Pulmonary artery endothelial cell (primary cell): ENCODE results near the gene SCO1. TPM values are rescaled to one million over a fixed set of nuclear protein-coding genes. Genes with fewer than 3 reads are reported as not detected.

Source experiments
- total RNA-seq: library from RNA; depleted of rRNA; stranded (reverse); fragments of >200 nt; gene quantifications from 2 replicates; pipeline ENCODE4 v1.2.3, GENCODE V29; 2014

Gene SCO1
- total RNA-seq, 1 donor from 2014 or later = 47.5 TPM

Other genes starting within 250 kb of the SCO1 start
- gene MYH4, start 228.0 kb downstream of the SCO1 start, total RNA-seq = not detected in 2 replicates
- not detected in 2 replicates for gene MYH1, start 179.0 kb downstream of the SCO1 start, total RNA-seq
- gene MYH2, start 147.9 kb downstream of the SCO1 start, total RNA-seq = not detected in 2 replicates
- 0.07 and 0.71 TPM in 2 replicates for gene MYH3, start 40.2 kb downstream of the SCO1 start, total RNA-seq
- gene ADPRM, start 61 bp upstream of the SCO1 start, total RNA-seq = 9.2 and 13.5 TPM in 2 replicates
- gene TMEM220, start 32.5 kb upstream of the SCO1 start, total RNA-seq = 1.2 and 1.8 TPM in 2 replicates
- gene TMEM238L, start 106.6 kb upstream of the SCO1 start, total RNA-seq = not detected in 2 replicates
- gene PIRT, start 140.6 kb upstream of the SCO1 start, total RNA-seq = not detected in 2 replicates